BLaER1 treated with 17β-estradiol and CSF1 and Interleukin-3, amounts not matched to agents 10 nM and 100 nM (cell line): Measurements from ENCODE around the gene GTPBP4.

Experiments
- H3K27ac ChIP-seq, 11 experiments: shearing (Covaris generic); formaldehyde crosslinking; 2 replicates each; pipeline ENCODE4 v1.8.1; 2022
- H3K27me3 ChIP-seq, 11 experiments: shearing (Covaris generic); formaldehyde crosslinking; 2 replicates each; pipeline ENCODE4 v1.8.1; 2022
- H3K36me3 ChIP-seq, 11 experiments: shearing (Covaris generic); formaldehyde crosslinking; 2 replicates each; pipeline ENCODE4 v1.8.1; 2022
- H3K4me1 ChIP-seq, 10 experiments: shearing (Covaris generic); formaldehyde crosslinking; 2 replicates each; pipeline ENCODE4 v1.8.1; 2022
- H3K4me2 ChIP-seq, 11 experiments: shearing (Covaris generic); formaldehyde crosslinking; 2 replicates each; pipeline ENCODE4 v1.8.1; 2022
- H3K4me3 ChIP-seq, 10 experiments: shearing (Covaris generic); formaldehyde crosslinking; 2 replicates each; pipeline ENCODE4 v1.8.1; 2022
- H3K9ac ChIP-seq, 11 experiments: shearing (Covaris generic); formaldehyde crosslinking; 2 replicates each; pipeline ENCODE4 v1.8.1; 2022
- H3K9me3 ChIP-seq, 11 experiments: shearing (Covaris generic); formaldehyde crosslinking; replicated peaks in 1 of 11; 2 replicates each; pipeline ENCODE4 v1.8.1; 2022
- H4K20me1 ChIP-seq, 11 experiments: shearing (Covaris generic); formaldehyde crosslinking; 2 replicates each; pipeline ENCODE4 v1.8.1; 2022
- Cebpa-rat ChIP-seq, 11 experiments: shearing (Covaris generic); IDR thresholded peaks; 2 replicates each; pipeline ENCODE4 v1.8.1; 2022

The GTPBP4 gene

DNA sequence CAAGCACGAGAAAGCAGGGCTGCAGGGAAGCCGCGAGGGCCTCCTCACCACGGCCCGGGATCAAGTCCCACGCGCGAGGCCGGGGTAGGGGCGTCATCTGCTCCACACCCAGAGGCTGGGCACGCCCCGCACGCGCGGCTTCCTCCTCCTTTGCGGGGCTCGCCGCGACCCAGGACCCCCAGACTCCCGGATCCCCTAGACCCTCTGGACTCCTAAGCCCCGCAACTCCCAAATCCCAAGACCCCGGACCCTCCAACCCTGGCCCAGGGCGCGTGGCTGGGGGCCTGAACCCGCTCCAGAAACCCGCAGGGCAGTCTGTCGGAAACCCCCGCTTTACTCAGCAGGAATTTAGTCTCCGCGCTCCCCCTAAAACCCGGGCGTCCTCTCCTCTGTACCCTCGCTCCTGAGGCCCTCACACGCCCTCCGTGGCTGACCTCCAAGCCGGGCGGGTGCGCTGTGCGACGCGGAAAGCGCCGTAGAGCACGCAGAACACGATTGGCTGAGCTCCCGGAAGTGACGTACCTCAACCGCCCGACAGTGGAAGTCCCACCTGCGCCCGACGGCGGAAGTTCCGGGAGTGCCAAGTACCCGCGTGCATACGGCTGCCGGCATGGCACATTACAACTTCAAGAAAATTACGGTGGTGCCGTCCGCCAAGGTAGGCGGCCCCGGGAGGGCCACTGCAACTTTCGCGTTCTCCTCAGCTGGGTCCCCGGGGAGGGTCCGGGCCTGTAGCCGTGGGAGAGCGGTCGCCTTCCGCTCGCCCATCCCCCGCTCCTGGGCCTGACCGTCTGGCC, at the start of gene GTPBP4:
TSS of gene GTPBP4 (plus strand) at position 565 of the 797 bp plus-strand sequence. CDS start at position 611, 46 bp downstream.
- Histone ChIP-seq H3K27ac (peak within 1 kb of the TSS; percentile 80 to 98 (median 95)), H3K4me2 (peak within 1 kb of the TSS; percentile 92 to 98 (median 94)), H3K9me3 (no peaks in the 10 kb centered on the region), H3K4me1 (peaks cover 27 to 40% (median 34%) of the 10 kb centered on the region in 10 experiments), H3K36me3 (peaks cover 16 to 38% (median 33%) of the 10 kb centered on the region in 11 experiments), H3K9ac (peak within 1 kb of the TSS; percentile 92 to 99 (median 96)), H3K27me3 (no peaks in the 10 kb centered on the region), H4K20me1 (peaks cover 24 to 47% (median 42%) of the 10 kb centered on the region in 11 experiments; a peak in 20 of 22 replicates), H3K4me3 (peak within 1 kb of the TSS; percentile 91 to 100 (median 99))
- no peak for TF ChIP-seq Cebpa-rat (IDR thresholded peaks at IDR 0.05)

DNA sequence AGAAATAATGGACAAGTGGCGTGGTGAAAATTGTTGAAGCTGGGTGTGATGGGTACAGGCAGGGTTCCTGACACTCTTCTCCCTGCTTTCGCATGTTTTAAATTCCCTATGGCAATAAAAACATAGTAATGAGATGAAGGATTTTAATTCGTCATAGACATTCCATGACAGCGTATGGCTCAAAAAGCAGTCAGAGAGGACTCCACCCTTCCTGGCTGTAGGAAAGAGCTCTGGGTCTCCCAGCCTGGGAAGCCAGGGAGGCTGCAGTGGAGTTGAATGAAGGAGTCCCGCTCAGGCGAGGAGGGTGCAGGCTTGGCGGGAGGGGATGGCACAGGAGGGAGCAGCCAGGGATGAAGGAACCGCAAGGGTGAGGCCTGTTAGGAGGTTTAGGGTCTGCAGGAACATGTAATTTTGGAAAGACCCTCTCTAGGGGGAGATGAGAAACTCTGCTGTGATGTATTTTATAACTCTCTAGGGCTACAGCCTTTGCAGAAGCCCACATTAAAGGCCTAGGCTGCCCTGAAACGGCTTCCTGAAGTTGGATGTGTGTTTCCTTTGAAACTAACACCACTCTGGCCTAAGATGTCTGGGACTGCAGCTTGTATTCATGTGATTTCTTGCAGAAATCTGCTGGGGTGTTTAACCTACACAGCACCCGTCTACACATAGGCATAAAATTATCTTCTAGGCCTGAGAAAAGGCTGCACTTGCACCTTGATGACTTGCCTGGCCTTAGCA, 49.1 kb upstream of the GTPBP4 start:
- H3K9ac ChIP-seq = peak overlapping the region in 5 of 11 experiments; percentile 1 to 58 (median 36); a peak in 9 of 22 replicates
- no peaks in the 10 kb centered on the region for H3K9me3 ChIP-seq
- no peaks in the 10 kb centered on the region for H4K20me1 ChIP-seq
- peak overlapping the region in 2 of 11 experiments; percentile 7 to 45; a peak in 2 of 22 replicates for H3K27ac ChIP-seq
- peaks cover 42 to 72% (median 55%) of the 10 kb centered on the region in 10 experiments for H3K4me1 ChIP-seq
- H3K4me2 ChIP-seq = peak overlapping the region; percentile 47 to 85 (median 68)
- no peaks in the 10 kb centered on the region for H3K36me3 ChIP-seq
- TF ChIP-seq Cebpa-rat (IDR thresholded peaks at IDR 0.05) = no peak
- no peak overlapping the region for H3K4me3 ChIP-seq
- peaks cover 0 to 6% (median 0%) of the 10 kb centered on the region in 11 experiments; a peak in 2 of 22 replicates for H3K27me3 ChIP-seq

DNA sequence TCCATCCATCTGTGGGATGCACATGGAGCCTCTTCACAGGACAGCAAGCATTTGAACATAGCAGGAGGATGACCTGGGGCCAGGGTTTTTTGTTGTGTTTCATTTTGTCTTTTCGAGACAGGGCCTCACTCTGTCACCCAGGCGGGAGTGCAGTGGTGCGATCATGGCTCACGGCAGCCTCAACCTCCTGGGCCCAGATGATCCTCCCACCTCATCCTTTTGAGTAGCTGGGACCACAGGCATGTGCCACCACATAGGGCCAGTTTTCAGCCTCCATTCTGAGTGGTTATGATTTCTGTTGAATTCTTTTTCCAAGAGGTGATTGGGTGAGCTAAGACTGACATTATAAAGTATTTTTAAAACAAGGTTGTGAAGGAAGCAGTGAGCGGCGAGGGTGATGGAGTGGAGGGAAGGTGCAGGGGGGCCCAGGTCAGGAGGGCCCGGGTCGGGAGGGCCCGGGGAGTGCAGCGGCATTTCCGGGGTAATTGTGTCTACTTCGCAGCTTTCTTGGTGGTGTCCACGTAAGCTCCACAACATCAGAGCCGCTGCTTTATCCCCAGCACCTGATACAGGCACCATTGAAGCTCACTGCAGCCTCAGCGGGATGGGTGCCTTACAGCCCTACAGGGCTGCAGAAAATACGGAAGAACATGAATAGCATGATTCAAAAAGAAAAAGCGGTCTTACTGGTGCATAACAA, 44.8 kb upstream of the GTPBP4 start:
- Histone ChIP-seq H3K4me3 (no peak overlapping the region), H4K20me1 (no peaks in the 10 kb centered on the region), H3K4me1 (peaks cover 38 to 48% (median 41%) of the 10 kb centered on the region in 10 experiments), H3K36me3 (no peaks in the 10 kb centered on the region), H3K9ac (peak overlapping the region in 1 of 11 experiments; percentile 53; a peak in 2 of 22 replicates), H3K27me3 (no peaks in the 10 kb centered on the region), H3K27ac (peak overlapping the region in 3 of 11 experiments; percentile 16 to 67 (median 60); a peak in 5 of 22 replicates), H3K9me3 (no peaks in the 10 kb centered on the region), H3K4me2 (peak overlapping the region; percentile 53 to 92 (median 78); a peak in 20 of 22 replicates)
- no peak for TF ChIP-seq Cebpa-rat (IDR thresholded peaks at IDR 0.05)

DNA sequence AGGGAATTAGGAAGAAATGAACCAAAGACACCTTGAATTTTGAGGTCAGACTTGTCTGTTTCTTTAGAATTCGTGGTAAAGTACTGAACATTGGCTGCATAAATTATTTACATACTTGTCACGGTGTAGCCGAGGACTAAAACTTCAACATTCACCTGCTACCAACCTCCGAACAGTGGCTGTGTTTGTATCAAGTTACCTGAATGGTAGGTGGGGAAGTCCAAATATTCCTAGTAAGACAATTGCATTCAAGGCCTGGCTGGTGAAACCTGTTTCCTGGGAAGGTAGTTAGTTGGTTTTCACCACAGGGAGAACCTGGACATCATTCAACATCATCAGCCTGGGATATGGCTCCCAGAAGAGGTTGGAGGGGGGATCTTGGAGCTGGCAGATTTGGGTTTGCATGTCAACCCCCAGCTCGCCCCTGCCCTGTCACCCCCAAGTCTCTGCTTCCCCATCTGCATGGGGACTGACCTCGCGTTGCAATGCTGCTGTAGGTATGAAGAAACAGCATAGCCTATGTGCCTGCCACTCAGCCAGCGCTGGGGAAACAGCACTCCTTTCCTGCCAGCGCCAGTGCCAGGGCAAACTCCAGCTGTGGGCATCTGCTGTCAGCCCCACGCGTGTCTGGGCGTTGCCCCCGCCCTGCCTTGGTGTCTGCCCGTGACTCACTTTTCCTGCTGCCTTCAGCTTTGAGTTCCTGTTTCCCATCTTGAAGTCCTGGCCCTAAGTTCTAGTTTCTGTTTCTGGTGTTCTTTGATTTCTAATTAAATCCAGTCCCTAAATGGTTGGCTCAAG, 44.0 kb upstream of the GTPBP4 start:
- H3K4me2 ChIP-seq = peak overlapping the region; percentile 53 to 92 (median 78)
- H3K9me3 ChIP-seq = no peaks in the 10 kb centered on the region
- H3K4me3 ChIP-seq = peak overlapping the region in 5 of 10 experiments; percentile 3 to 35 (median 14); a peak in 5 of 20 replicates

DNA sequence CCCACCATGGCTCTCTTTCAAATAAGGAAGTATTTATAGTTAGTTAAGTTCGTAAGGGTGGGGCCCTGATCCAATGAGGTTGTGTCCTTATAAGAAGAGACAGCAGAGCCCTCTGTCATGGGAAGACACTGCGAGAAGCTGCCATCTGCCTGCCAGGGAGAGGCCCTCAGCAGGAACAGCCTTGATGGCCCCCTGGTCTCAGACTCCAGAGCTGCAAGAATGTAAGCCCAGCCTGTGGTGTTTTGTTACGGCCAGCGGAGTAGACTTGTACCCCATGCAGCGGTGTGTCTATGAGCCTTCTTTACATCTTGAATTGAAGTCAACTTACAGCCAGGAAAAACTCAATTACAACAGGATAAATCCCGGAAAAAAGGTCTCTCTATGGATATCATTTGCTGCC, 42.5 kb upstream of the GTPBP4 start:
- Histone ChIP-seq H3K4me2 (peak overlapping the region in 5 of 11 experiments; percentile 3 to 90 (median 39); a peak in 5 of 22 replicates), H3K4me3 (no peak overlapping the region), H3K27ac (no peak overlapping the region; a peak in 1 of 22 replicates), H3K9ac (no peak overlapping the region), H4K20me1 (no peaks in the 10 kb centered on the region), H3K27me3 (no peaks in the 10 kb centered on the region), H3K9me3 (no peaks in the 10 kb centered on the region), H3K36me3 (no peaks in the 10 kb centered on the region), H3K4me1 (peaks cover 18 to 32% (median 27%) of the 10 kb centered on the region in 10 experiments)
- no peak for TF ChIP-seq Cebpa-rat (IDR thresholded peaks at IDR 0.05)

More for the DNA sequence above, 44.0 kb upstream of the GTPBP4 start:
- Histone ChIP-seq H4K20me1 (no peaks in the 10 kb centered on the region), H3K36me3 (no peaks in the 10 kb centered on the region), H3K27ac (peak overlapping the region in 7 of 11 experiments; percentile 12 to 74 (median 49); a peak in 11 of 22 replicates), H3K27me3 (no peaks in the 10 kb centered on the region), H3K9ac (peak overlapping the region in 7 of 11 experiments; percentile 7 to 53 (median 35); a peak in 9 of 22 replicates), H3K4me1 (peaks cover 30 to 41% (median 35%) of the 10 kb centered on the region in 10 experiments)
- no peak for TF ChIP-seq Cebpa-rat (IDR thresholded peaks at IDR 0.05)

DNA sequence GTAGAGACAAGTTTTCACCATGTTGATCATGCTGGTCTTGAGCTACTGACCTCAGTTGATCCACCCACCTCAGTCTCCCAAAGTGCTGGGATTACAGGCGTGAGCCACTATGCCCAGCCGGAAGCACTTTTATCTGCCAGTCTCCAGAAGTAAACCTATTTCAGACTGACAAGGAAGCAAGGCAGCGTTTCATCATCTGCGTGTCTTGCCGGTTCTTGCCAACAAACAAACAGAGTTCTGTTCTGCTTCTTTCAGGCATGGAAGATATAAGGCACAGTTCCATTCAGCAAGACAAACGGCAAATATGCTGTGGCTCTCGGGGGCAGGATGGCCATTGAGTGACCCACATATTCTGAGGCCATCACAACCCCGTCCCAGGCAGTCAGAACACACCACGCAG, 41.2 kb upstream of the GTPBP4 start:
- TF ChIP-seq Cebpa-rat (IDR thresholded peaks at IDR 0.05) = no peak
- H3K27ac ChIP-seq = no peak overlapping the region

DNA sequence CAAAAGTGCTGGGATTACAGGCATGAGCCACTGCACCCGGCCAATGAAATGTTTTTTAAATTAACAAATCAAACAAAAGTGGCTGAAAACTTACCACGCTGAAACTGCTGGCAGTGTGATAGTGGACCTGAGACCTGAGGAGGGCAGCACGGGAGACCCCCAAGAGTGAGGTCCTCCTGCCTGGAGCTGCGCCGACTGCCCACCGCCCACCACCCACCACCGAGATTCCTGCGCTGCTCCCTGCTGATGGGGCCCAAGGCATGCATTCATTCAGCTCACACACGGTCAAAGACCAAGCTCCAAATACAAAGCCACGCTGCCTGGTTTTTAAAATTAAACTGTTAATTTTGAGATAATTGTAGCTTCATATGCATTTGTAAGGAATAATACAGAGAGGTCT, 40.4 kb upstream of the GTPBP4 start:
- TF ChIP-seq Cebpa-rat (IDR thresholded peaks at IDR 0.05) = no peak
- Histone ChIP-seq H3K9ac (no peak overlapping the region), H3K4me1 (peaks cover 18 to 32% (median 25%) of the 10 kb centered on the region in 10 experiments), H4K20me1 (no peaks in the 10 kb centered on the region), H3K36me3 (no peaks in the 10 kb centered on the region), H3K9me3 (no peaks in the 10 kb centered on the region), H3K27me3 (no peaks in the 10 kb centered on the region), H3K27ac (no peak overlapping the region), H3K4me2 (no peak overlapping the region), H3K4me3 (no peak overlapping the region)

More for the DNA sequence above, 41.2 kb upstream of the GTPBP4 start:
- Histone ChIP-seq H4K20me1 (no peaks in the 10 kb centered on the region), H3K4me3 (no peak overlapping the region), H3K9me3 (no peaks in the 10 kb centered on the region), H3K4me2 (no peak overlapping the region), H3K9ac (no peak overlapping the region), H3K27me3 (no peaks in the 10 kb centered on the region), H3K4me1 (peaks cover 18 to 32% (median 27%) of the 10 kb centered on the region in 10 experiments), H3K36me3 (no peaks in the 10 kb centered on the region)

DNA sequence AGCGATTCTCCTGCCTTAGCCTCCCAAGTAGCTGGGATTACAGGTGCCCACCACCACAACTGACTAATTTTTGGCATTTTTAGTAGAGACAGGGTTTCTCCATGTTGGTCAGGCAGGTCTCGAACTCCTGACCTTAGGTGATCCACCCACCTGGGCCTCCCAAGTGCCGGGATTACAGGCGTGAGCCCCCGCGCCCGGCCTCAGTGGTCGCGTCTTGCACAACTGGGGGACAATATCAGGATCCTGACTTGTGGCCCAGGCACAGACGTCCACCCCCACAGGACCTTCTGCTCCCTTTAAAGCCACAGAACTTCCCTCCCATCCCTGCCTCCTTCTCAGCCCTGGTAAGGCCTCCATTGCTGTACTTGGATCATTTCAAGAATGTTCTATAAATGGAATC, 39.9 kb upstream of the GTPBP4 start:
- Histone ChIP-seq H3K27me3 (no peaks in the 10 kb centered on the region), H3K9ac (no peak overlapping the region), H3K4me1 (peaks cover 15 to 28% (median 20%) of the 10 kb centered on the region in 10 experiments), H3K36me3 (no peaks in the 10 kb centered on the region), H3K4me3 (no peak overlapping the region), H3K9me3 (no peaks in the 10 kb centered on the region), H3K27ac (no peak overlapping the region), H3K4me2 (no peak overlapping the region), H4K20me1 (no peaks in the 10 kb centered on the region)
- no peak for TF ChIP-seq Cebpa-rat (IDR thresholded peaks at IDR 0.05)
